Mammary epithelial cell (primary cell): ENCODE results near the gene MRS2.

Experiments used
- CTCF ChIP-seq, 2 donors: IDR thresholded peaks in 1 of 2; conservative IDR thresholded peaks in 1 of 2; 2 replicates each; pipeline ENCODE4 v1.5.1; 2011 to 2012; ENCODE audit warnings: inconsistent platforms in 2 of 2, low read length in 2 of 2, mild to moderate bottlenecking in 2 of 2, control low read depth in 1 of 2, low read depth in 1 of 2; ENCODE audit not compliant: insufficient read depth in 1 of 2; ENCODE audit errors: extremely low read depth in 1 of 2
- EZH2 ChIP-seq: IDR thresholded peaks from 2 replicates; pipeline ENCODE4 v1.6.1; 2012; ENCODE audit warnings: low read length, inconsistent platforms, borderline replicate concordance

GRCh38 chr6:24387818-24388217 lies 14.9 kb upstream of the MRS2 start:
- no peak for TF ChIP-seq CTCF (conservative IDR thresholded peaks at IDR 0.05 in 1 of 2, IDR thresholded peaks at IDR 0.05 in 1 of 2; ENCODE audit: extremely low read depth in 1 of 2, insufficient read depth in 1 of 2, low read depth in 1 of 2, low read length in 2 of 2)
- TF ChIP-seq EZH2: no peak
